NCI-H128 (cell line): ENCODE data around the gene RBM15.

ENCODE experiments used
- DNase-seq: peaks from one replicate; lab custom pipeline; 2025; ENCODE audit not compliant: unreplicated experiment; lab: John Stamatoyannopoulos, UW

Gene RBM15

GRCh38 chr1:110393691-110394492 lies 54.7 kb downstream of the RBM15 start:
- DNase-seq = no peak

GRCh38 chr1:110394493-110394820 lies 55.3 kb downstream of the RBM15 start:
- DNase-seq = no peak
